CD4-positive, alpha-beta T cell (primary cell): ENCODE measurements around the gene FOSB. TPM values are rescaled to one million over a fixed set of nuclear protein-coding genes. Genes with fewer than 3 reads are reported as not detected.

Experiments used
- ATAC-seq: fragments of 200-7000 bp; cut with Tn5 transposase; one replicate; pipeline ENCODE4 v1.10.0; 2022; ENCODE audit warnings: mild to moderate bottlenecking; ENCODE audit not compliant: poor library complexity
- CTCF ChIA-PET: fragments of 350-600 bp; sonication (Branson Sonifier 250); formaldehyde crosslinking; loops from one replicate; lab custom pipeline; 2021; ENCODE audit warnings: antibody characterized with exemption, inconsistent platforms; lab: Charles Lee
- POLR2A ChIA-PET: fragments of 350-600 bp; sonication (Branson Sonifier 250); formaldehyde crosslinking; loops from one replicate; lab custom pipeline; 2021; ENCODE audit warnings: antibody characterized with exemption, inconsistent platforms; lab: Charles Lee
- DNase-seq, 14 experiments: peaks; one replicate each; pipeline ENCODE4 v3.0.0-alpha.2; 2013 to 2020; ENCODE audit warnings: mixed read lengths in 2 of 14
- H3K27ac ChIP-seq, 2 donors: one replicate each; pipeline versions ENCODE4 v1.5.1 to v1.7.0; 2013; ENCODE audit warnings: low read length in 2 of 2, low read depth in 1 of 2, mild to moderate bottlenecking in 1 of 2
- H3K27me3 ChIP-seq, 2 experiments: 1 replicate in 1 of 2; 2 replicates in 1 of 2; pipeline versions ENCODE4 v1.6.1 to v1.7.0; 2013; ENCODE audit warnings: low read length in 2 of 2, control low read depth in 1 of 2, mild to moderate bottlenecking in 1 of 2, moderate library complexity in 1 of 2; ENCODE audit not compliant: insufficient read depth in 2 of 2, control insufficient read depth in 1 of 2
- H3K36me3 ChIP-seq: one replicate; pipeline ENCODE4 v1.6.1; 2013; ENCODE audit warnings: low read length, control low read depth; ENCODE audit not compliant: insufficient read depth
- H3K4me1 ChIP-seq: one replicate; pipeline ENCODE4 v1.6.1; 2013; ENCODE audit warnings: low read length, control low read depth; ENCODE audit not compliant: insufficient read depth
- H3K4me3 ChIP-seq: one replicate; pipeline ENCODE4 v1.5.1; 2013; ENCODE audit warnings: mild to moderate bottlenecking, low read length, moderate library complexity
- H3K9me3 ChIP-seq, 2 experiments: 1 replicate in 1 of 2; 2 replicates in 1 of 2; pipeline versions ENCODE4 v1.6.1 to v1.7.0; 2013; ENCODE audit warnings: low read length in 2 of 2, mild to moderate bottlenecking in 2 of 2, control low read depth in 1 of 2, moderate library complexity in 1 of 2; ENCODE audit not compliant: control insufficient read depth in 1 of 2, insufficient read depth in 1 of 2
- H3K27ac Mint-ChIP-seq: one replicate; pipeline ENCODE4 v1.8.0; 2020; ENCODE audit warnings: mixed read lengths
- H3K27me3 Mint-ChIP-seq: one replicate; pipeline ENCODE4 v1.8.0; 2021; ENCODE audit warnings: mixed read lengths
- H3K36me3 Mint-ChIP-seq: one replicate; pipeline ENCODE4 v1.8.0; 2021; ENCODE audit warnings: low read depth, mixed read lengths
- H3K4me1 Mint-ChIP-seq: one replicate; pipeline ENCODE4 v1.8.0; 2021; ENCODE audit warnings: low read depth, mixed read lengths
- H3K4me3 Mint-ChIP-seq: one replicate; pipeline ENCODE4 v1.8.0; 2020; ENCODE audit warnings: mild to moderate bottlenecking, mixed read lengths
- H3K9me3 Mint-ChIP-seq: one replicate; pipeline ENCODE4 v1.8.0; 2020; ENCODE audit warnings: mixed read lengths
- intact Hi-C, 2 experiments: fragments of 100-400 bp; cut with DNase I in 1 of 2; cut with micrococcal nuclease in 1 of 2; formaldehyde crosslinking; loops; one replicate each; pipeline versions ENCODE4 v1.15.1 to v1.9.0; 2023 to 2025; cut with DNase I, micrococcal nuclease
- total RNA-seq, 174 experiments: library from RNA in 2 of 174; stranded (reverse) in 2 of 174; gene quantifications; one replicate each; pipeline ENCODE4 v1.2.3 and lab custom pipeline; 2021 to 2026
- TF ChIP-seq, protein P1 (sequence below): fragments of 200-600 bp; IDR thresholded peaks from one replicate; pipeline ENCODE4 v1.8.0; 2022; ENCODE audit warnings: antibody characterized with exemption, mild to moderate bottlenecking

FOSB gene
- total RNA-seq, 2 experiments from 2014 or later: 422 to 424 TPM

GRCh38 chr19:45475537-45476291, 7.9 kb downstream of the FOSB start:
- peaks cover 39% of the 10 kb centered on the region for H3K4me1 Mint-ChIP-seq
- H3K27me3 ChIP-seq: peaks cover 4 to 6% of the 10 kb centered on the region in 2 experiments
- no peak overlapping the region for H3K27ac ChIP-seq
- H3K4me3 ChIP-seq: no peak overlapping the region
- peak overlapping the region; percentile 85 for H3K27ac Mint-ChIP-seq
- no peak for ATAC-seq
- peaks cover 22% of the 10 kb centered on the region for H3K36me3 ChIP-seq
- H3K9me3 Mint-ChIP-seq: no peaks in the 10 kb centered on the region
- peaks cover 15% of the 10 kb centered on the region for H3K36me3 Mint-ChIP-seq
- H3K4me3 Mint-ChIP-seq: no peak overlapping the region
- DNase-seq: peak in 3 of 14 experiments; percentile 49 to 84 (median 54)
- ChIA-PET POLR2A (interaction anchor here (1.3 to 5.3 kb wide), 2 partner anchors 8 to 36 kb away, joined by 5 to 119 read pairs; partner anchors contain the start of gene FOSB), CTCF (interaction anchor here (9.5 kb wide), 1 partner anchor 37 kb away, joined by 365 read pairs; no protein-coding TSS in a partner anchor)
- TF ChIP-seq, protein P1, sequence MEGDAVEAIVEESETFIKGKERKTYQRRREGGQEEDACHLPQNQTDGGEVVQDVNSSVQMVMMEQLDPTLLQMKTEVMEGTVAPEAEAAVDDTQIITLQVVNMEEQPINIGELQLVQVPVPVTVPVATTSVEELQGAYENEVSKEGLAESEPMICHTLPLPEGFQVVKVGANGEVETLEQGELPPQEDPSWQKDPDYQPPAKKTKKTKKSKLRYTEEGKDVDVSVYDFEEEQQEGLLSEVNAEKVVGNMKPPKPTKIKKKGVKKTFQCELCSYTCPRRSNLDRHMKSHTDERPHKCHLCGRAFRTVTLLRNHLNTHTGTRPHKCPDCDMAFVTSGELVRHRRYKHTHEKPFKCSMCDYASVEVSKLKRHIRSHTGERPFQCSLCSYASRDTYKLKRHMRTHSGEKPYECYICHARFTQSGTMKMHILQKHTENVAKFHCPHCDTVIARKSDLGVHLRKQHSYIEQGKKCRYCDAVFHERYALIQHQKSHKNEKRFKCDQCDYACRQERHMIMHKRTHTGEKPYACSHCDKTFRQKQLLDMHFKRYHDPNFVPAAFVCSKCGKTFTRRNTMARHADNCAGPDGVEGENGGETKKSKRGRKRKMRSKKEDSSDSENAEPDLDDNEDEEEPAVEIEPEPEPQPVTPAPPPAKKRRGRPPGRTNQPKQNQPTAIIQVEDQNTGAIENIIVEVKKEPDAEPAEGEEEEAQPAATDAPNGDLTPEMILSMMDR: no peak
- peaks cover 48% of the 10 kb centered on the region for H3K4me1 ChIP-seq
- intact Hi-C loops: no loop called here
- peaks cover 41% of the 10 kb centered on the region for H3K27me3 Mint-ChIP-seq
- no peaks in the 10 kb centered on the region for H3K9me3 ChIP-seq

DNA sequence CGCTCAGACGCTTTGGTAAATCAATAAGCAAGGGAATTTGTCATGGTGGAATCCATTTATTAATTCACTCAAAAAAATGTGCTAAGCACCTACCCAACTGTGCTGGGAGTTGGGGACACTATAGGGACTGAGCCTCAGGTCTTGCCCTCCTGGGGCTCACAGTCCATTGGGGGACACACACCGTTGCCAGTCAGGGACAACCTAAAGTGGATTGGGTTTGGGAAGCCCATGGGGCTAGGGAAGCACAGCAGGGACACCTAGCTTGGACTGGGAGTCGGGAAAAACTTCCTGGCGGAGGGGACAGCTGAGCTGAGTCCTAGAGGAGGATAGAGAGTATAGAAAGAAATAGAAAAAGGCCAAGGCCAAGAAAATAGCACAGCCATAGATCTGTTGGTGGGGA, 8.5 kb downstream of the FOSB start:
- POLR2A ChIA-PET: interaction anchor here (1.3 to 5.3 kb wide), 2 partner anchors 8 to 37 kb away, joined by 5 to 119 read pairs; partner anchors contain the start of gene FOSB
- peaks cover 4 to 6% of the 10 kb centered on the region in 2 experiments for H3K27me3 ChIP-seq
- H3K36me3 ChIP-seq: peaks cover 16% of the 10 kb centered on the region
- no peak overlapping the region for H3K4me3 ChIP-seq
- Mint-ChIP-seq H3K36me3 (peaks cover 15% of the 10 kb centered on the region), H3K27ac (peak overlapping the region; percentile 85), H3K4me3 (peak overlapping the region; percentile 2), H3K4me1 (peaks cover 39% of the 10 kb centered on the region), H3K27me3 (peaks cover 41% of the 10 kb centered on the region), H3K9me3 (no peaks in the 10 kb centered on the region)
- no peak for ATAC-seq
- DNase-seq: peak in 2 of 14 experiments; percentile 37 to 73
- intact Hi-C loops: no loop called here
- H3K4me1 ChIP-seq: peaks cover 42% of the 10 kb centered on the region
- CTCF ChIA-PET: interaction anchor here (0.6 to 9.5 kb wide), 3 partner anchors 10 to 38 kb away, joined by 4 to 365 read pairs (median 4); no protein-coding TSS in a partner anchor
- no peaks in the 10 kb centered on the region for H3K9me3 ChIP-seq
- TF ChIP-seq, protein P1: no peak
- H3K27ac ChIP-seq: no peak overlapping the region

- Histone ChIP-seq H3K27me3 (peaks cover 3 to 4% of the 10 kb centered on the region in 2 experiments), H3K9me3 (no peaks in the 10 kb centered on the region), H3K36me3 (peaks cover 7% of the 10 kb centered on the region), H3K4me1 (peaks cover 38% of the 10 kb centered on the region), H3K27ac (no peak overlapping the region), H3K4me3 (no peak overlapping the region)
- H3K27me3 Mint-ChIP-seq: peaks cover 33% of the 10 kb centered on the region
- DNase-seq (peak in 2 of 14 experiments; percentile 44 to 67), ATAC-seq (no peak)
- intact Hi-C loops: no loop called here
- H3K9me3 Mint-ChIP-seq: no peaks in the 10 kb centered on the region
- ChIA-PET CTCF (interaction anchor here (0.6 to 9.5 kb wide), 6 partner anchors 9 to 228 kb away, joined by 3 to 365 read pairs (median 4); partner anchors contain the start of gene FOSB), POLR2A (interaction anchor here (1.3 to 5.3 kb wide), 3 partner anchors 9 to 38 kb away, joined by 5 to 142 read pairs (median 119); partner anchors contain the start of gene FOSB)
- peak overlapping the region; percentile 85 for H3K27ac Mint-ChIP-seq
- peaks cover 35% of the 10 kb centered on the region for H3K4me1 Mint-ChIP-seq
- peak overlapping the region; percentile 87 for H3K4me3 Mint-ChIP-seq
- peaks cover 15% of the 10 kb centered on the region for H3K36me3 Mint-ChIP-seq
- TF ChIP-seq, protein P1: no peak
Measured at GRCh38 chr19:45477186-45477585, 9.4 kb downstream of the FOSB start.
